Heart right ventricle (tissue), 16 donors: ENCODE measurements around the gene SUPT20H. TPM values are rescaled to one million over a fixed set of nuclear protein-coding genes. Genes with fewer than 3 reads are reported as not detected.

Experiments used
- ATAC-seq, 8 donors: fragments of 200-7000 bp; cut with Tn5 transposase; one replicate each; pipeline ENCODE4 v1.9.1; 2020; ENCODE audit warnings: mild to moderate bottlenecking in 8 of 8, moderate library complexity in 8 of 8, moderate number of reproducible peaks in 1 of 8
- DNase-seq, 2 donors: peaks; one replicate each; pipeline ENCODE4 v3.0.0-alpha.2; 2020
- H3K27ac ChIP-seq, 10 donors: fragments of 200-600 bp; sonication (generic) in 2 of 10; one replicate each; pipeline versions ENCODE4 v1.5.0 to v1.8.0; 2020 to 2022; ENCODE audit warnings: mild to moderate bottlenecking in 3 of 10
- H3K27me3 ChIP-seq, 7 donors: fragments of 200-600 bp; one replicate each; pipeline ENCODE4 v1.8.0; 2021 to 2022; ENCODE audit warnings: mild to moderate bottlenecking in 2 of 7
- H3K36me3 ChIP-seq, 9 donors: fragments of 200-600 bp; sonication (generic) in 1 of 9; one replicate each; pipeline versions ENCODE4 v1.5.0 to v1.8.0; 2020 to 2022; ENCODE audit warnings: mild to moderate bottlenecking in 2 of 9
- H3K4me1 ChIP-seq, 9 donors: fragments of 200-600 bp; sonication (generic) in 1 of 9; one replicate each; pipeline versions ENCODE4 v1.5.0 to v1.8.0; 2020 to 2022; ENCODE audit warnings: mild to moderate bottlenecking in 4 of 9
- H3K4me3 ChIP-seq, 10 donors: fragments of 200-600 bp; sonication (generic) in 2 of 10; one replicate each; pipeline versions ENCODE4 v1.5.0 to v1.8.0; 2020 to 2022; ENCODE audit warnings: mild to moderate bottlenecking in 7 of 10, moderate library complexity in 2 of 10
- H3K9me3 ChIP-seq, 11 donors: fragments of 200-600 bp in 10 of 11; sonication (generic) in 2 of 11; one replicate each; pipeline versions ENCODE4 v1.5.0 to v1.8.0; 2013 to 2022; ENCODE audit warnings: mild to moderate bottlenecking in 2 of 11, control low read depth in 1 of 11, moderate library complexity in 1 of 11
- WGBS, 2 donors: extraction: QIAGEN DNeasy Blood & Tissue Kit; methylation state at CpG; one replicate each; pipeline ENCODE4 v1.1.7; 2013; ENCODE audit warnings: inconsistent platforms in 1 of 2; 5-methylcytosine and 5-hydroxymethylcytosine counted together
- intact Hi-C, 10 donors: fragments of 100-400 bp; cut with DNase I; formaldehyde crosslinking; loops; one replicate each; pipeline versions ENCODE4 v1.11.1 to v1.14.2; 2022
- polyA plus RNA-seq, 2 donors: library from polyadenylated mRNA; stranded (reverse); fragments of 200-250 nt; gene quantifications; one replicate each; pipeline ENCODE4 v1.2.3, GENCODE V29; 2013
- total RNA-seq, 10 donors: library from RNA; stranded (reverse); fragmentation: NEBNext Ultra II Directional in 3 of 10; extraction: Animal tissue kit (Norgen Biotek cat#: 25700) in 3 of 10; gene quantifications; one replicate each; pipeline versions ENCODE4 v1.2.1 to v1.2.4, GENCODE V29; 2021 to 2023
- TF ChIP-seq, protein P1 (sequence below), 9 donors: fragments of 200-600 bp; sonication (generic) in 2 of 9; IDR thresholded peaks; one replicate each; pipeline versions ENCODE4 v1.5.0 to v1.8.0; 2021 to 2022; ENCODE audit warnings: antibody characterized with exemption in 9 of 9, mild to moderate bottlenecking in 5 of 9, moderate library complexity in 1 of 9
- donor health status: Arrhythmogenic right ventricular cardiomyopathy.
- donor health status: ischemic (EF 13 %, LVEDD 7.1; RV severe dilation, severe dysfunction).
- donor health status: healthy with polysubstance abuse.
- donor health status: DM: no; HTN: yes; CAD: no.
- donor health status: DM: no; HTN: no; CAD: no.
- donor health status: ischemic (EF 25% LVEDD 6.9; RV normal size, moderate dysfunction).
- donor health status: ischemic (EF 25% LVEDD 5.7; RV mildly dilated, moderate dysfunction).
- donor health status: healthy.
- donor health status: DM: yes; HTN: yes; CAD: no.
- donor health status: Ischemic cardiomyopathy.
- donor health status: ischemic (EF 35%, LVEDD 5.7; RV mildly dilated, moderate dysfunction).
- donor health status: nonischemic (EF 11% LVEDD 7.7; RV severe dilation, severe dysfunction).
- donor health status: DM: yes; HTN: yes; CAD: no.
- donor health status: PGD.
- donor health status: ischemic (EF 29% LVEDD 5.4; RV normal size, mild dysfunction).
- donor health status: nonischemic (EF 23%, LVEDD 6.1; RV moderate dilation, normal function).

SUPT20H gene
- total and polyA plus RNA-seq, 12 donors = 17.7 to 31.9 (median 27.0) TPM

DNA sequence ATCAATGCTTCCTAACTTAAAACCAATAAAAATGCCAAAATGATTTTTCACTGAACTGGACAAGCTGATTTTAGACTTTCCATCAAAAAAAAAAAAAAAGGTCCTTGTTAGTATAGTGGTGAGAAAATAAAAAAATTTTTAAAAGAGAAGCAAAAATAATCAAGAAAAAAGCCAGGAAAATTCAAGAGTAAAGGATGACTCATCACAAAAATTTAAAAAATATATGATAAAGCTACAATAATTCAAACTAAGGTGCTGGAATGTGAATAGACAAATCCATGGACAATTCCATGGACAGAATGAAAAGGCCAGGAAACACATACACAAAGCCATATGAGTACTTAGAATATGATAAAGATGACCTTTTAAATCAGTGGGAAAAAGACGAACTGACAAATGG, 86.5 kb downstream of the SUPT20H start:
- ATAC-seq = no peak
- H3K36me3 ChIP-seq = peaks cover 0 to 90% (median 29%) of the 10 kb centered on the region in 9 donors
- H3K4me1 ChIP-seq = no peaks in the 10 kb centered on the region
- TF ChIP-seq, protein P1, sequence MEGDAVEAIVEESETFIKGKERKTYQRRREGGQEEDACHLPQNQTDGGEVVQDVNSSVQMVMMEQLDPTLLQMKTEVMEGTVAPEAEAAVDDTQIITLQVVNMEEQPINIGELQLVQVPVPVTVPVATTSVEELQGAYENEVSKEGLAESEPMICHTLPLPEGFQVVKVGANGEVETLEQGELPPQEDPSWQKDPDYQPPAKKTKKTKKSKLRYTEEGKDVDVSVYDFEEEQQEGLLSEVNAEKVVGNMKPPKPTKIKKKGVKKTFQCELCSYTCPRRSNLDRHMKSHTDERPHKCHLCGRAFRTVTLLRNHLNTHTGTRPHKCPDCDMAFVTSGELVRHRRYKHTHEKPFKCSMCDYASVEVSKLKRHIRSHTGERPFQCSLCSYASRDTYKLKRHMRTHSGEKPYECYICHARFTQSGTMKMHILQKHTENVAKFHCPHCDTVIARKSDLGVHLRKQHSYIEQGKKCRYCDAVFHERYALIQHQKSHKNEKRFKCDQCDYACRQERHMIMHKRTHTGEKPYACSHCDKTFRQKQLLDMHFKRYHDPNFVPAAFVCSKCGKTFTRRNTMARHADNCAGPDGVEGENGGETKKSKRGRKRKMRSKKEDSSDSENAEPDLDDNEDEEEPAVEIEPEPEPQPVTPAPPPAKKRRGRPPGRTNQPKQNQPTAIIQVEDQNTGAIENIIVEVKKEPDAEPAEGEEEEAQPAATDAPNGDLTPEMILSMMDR (IDR thresholded peaks at IDR 0.05) = no peak
- intact Hi-C loops = no loop called here
- no peaks in the 10 kb centered on the region for H3K27me3 ChIP-seq
- no peak for DNase-seq
- no peak overlapping the region for H3K4me3 ChIP-seq
- no peak overlapping the region for H3K27ac ChIP-seq
- peaks cover 0 to 14% (median 0%) of the 10 kb centered on the region in 11 donors for H3K9me3 ChIP-seq
- WGBS, 2 donors = 98 to 100% methylated on average over 1 of the region's 1 CpG

DNA sequence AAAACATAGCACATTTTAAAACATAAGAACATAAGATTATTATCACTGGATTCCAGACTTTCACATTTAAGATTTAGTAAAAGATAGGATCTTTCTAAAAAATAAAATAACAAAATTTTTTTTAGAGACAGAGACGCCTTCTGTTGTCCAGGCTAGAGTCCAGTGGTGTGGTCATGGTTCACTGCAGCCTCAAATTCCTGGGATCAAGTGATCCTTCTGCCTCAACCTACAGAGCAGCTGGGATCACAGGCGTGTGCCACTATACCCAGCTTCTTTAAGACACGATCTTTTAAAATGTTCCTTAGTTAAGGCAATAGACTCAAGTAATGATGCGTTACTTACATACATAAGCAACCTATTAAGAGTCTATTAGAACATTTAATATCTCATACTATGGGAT, 93.1 kb downstream of the SUPT20H start:
- DNase-seq = no peak
- Histone ChIP-seq H3K27ac (no peak overlapping the region), H3K27me3 (no peaks in the 10 kb centered on the region), H3K9me3 (no peaks in the 10 kb centered on the region), H3K36me3 (peaks cover 0 to 100% (median 33%) of the 10 kb centered on the region in 9 donors), H3K4me1 (no peaks in the 10 kb centered on the region), H3K4me3 (no peak overlapping the region)
- intact Hi-C loops = no loop called here
- TF ChIP-seq, protein P1 (IDR thresholded peaks at IDR 0.05) = no peak
- ATAC-seq = no peak
- WGBS, 2 donors = 96 to 98% methylated on average over 4 of the region's 4 CpGs

DNA sequence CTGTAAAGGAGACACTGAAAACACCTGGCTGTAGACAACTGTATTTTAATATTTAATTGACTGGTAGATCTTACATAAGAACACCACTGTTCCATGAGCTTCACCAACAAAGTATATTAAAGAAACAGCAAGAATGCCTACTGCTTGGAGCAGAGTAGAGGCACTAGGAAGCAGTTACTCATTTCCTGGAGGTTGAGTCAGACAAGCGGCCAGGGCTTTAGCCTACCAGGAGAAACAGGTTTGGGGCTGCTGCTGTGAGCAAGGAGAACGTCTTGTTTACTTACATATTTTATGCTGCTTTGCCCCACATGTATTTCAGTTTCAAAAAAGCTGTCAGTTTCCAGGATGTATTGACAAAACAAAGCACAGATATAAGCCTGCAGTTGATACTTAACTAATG, 93.7 kb downstream of the SUPT20H start:
- H3K36me3 ChIP-seq = peaks cover 0 to 100% (median 33%) of the 10 kb centered on the region in 9 donors
- no peak for DNase-seq
- H3K4me1 ChIP-seq = no peaks in the 10 kb centered on the region
- H3K27me3 ChIP-seq = no peaks in the 10 kb centered on the region
- TF ChIP-seq, protein P1 (IDR thresholded peaks at IDR 0.05) = no peak
- ATAC-seq = no peak
- no peaks in the 10 kb centered on the region for H3K9me3 ChIP-seq
- no peak overlapping the region for H3K27ac ChIP-seq
- 78 to 85% methylated on average over 2 of the region's 2 CpGs for WGBS, 2 donors
- intact Hi-C loops = no loop called here
- no peak overlapping the region for H3K4me3 ChIP-seq

DNA sequence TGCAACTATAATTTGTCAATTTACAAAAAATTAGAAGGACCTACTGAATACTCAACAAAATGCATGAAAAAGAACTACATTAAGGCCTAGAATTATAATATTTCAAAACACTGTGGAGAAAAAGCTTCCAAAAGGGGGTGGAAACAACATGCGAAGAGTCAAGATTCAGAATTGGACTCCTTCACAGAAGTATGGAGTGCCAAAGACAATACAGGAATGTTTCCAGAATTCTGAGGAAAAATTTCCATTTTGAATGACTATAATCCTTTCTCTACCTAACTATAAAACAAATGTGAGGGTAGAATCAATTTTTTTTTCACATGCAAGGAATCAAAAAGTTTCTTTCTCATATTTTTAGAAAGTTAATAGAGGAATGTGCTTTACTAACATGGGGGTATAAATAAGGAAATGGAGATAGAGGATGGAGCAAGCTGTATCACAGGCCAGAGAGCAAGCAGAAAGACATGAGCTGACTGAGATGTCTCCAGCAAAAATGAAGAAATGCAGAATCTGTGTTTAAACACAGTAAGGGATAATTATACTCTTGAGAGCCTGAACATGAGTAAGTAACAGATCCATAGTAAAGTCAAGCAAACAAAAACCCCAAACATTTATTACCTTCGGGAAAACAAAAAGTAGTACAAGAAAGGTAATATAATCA, 99.9 kb downstream of the SUPT20H start:
- no peaks in the 10 kb centered on the region for H3K4me1 ChIP-seq
- no peak overlapping the region for H3K4me3 ChIP-seq
- 76 to 77% methylated on average over 2 of the region's 2 CpGs for WGBS, 2 donors
- no peaks in the 10 kb centered on the region for H3K27me3 ChIP-seq
- H3K9me3 ChIP-seq = no peaks in the 10 kb centered on the region
- peaks cover 0 to 76% (median 14%) of the 10 kb centered on the region in 9 donors for H3K36me3 ChIP-seq
- peak overlapping the region in 1 of 10 donors; percentile 11 for H3K27ac ChIP-seq
- intact Hi-C loops = loop anchor here in 1 of 10 donors (10.0 kb wide), 1 partner anchor 105 kb away; no protein-coding TSS in a partner anchor
- ATAC-seq (peak in 1 of 8 donors; percentile 47), DNase-seq (no peak)
- TF ChIP-seq, protein P1 (IDR thresholded peaks at IDR 0.05) = no peak

Other genes with a start within 250 kb of the SUPT20H start
- 1 to 10 TPM; 2.6 to 6.9 (median 3.9) TPM for gene RFXAP, start 240.5 kb downstream of the SUPT20H start, total RNA-seq
- 1 to 10 TPM; 2.0 to 3.4 TPM for gene RFXAP, start 240.5 kb downstream of the SUPT20H start, polyA plus RNA-seq
- gene SMAD9, start 139.4 kb downstream of the SUPT20H start, total RNA-seq = 1 to 10 TPM; 2.4 to 7.8 (median 3.5) TPM
- 1 to 10 TPM; 1.2 to 1.3 TPM for gene SMAD9, start 139.4 kb downstream of the SUPT20H start, polyA plus RNA-seq
- 10 to 100 TPM in 4 of 10 donors, 1 to 10 TPM in 6; 7.3 to 17.5 (median 9.5) TPM for gene ALG5, start 60.3 kb downstream of the SUPT20H start, total RNA-seq
- 10 to 100 TPM; 18.1 to 29.6 TPM for gene ALG5, start 60.3 kb downstream of the SUPT20H start, polyA plus RNA-seq
- 10 to 100 TPM; 19.0 to 31.1 (median 24.7) TPM for gene EXOSC8, start 58.9 kb downstream of the SUPT20H start, total RNA-seq
- 10 to 100 TPM; 33.9 to 70.0 TPM for gene EXOSC8, start 58.9 kb downstream of the SUPT20H start, polyA plus RNA-seq
- not detected for gene CSNK1A1L, start 46.0 kb upstream of the SUPT20H start, total RNA-seq
- not detected for gene CSNK1A1L, start 46.0 kb upstream of the SUPT20H start, polyA plus RNA-seq